Ramos (cell line): ENCODE data around the gene COX14.

ENCODE experiments used
- in situ Hi-C: fragments of 300-500 bp; cut with MboI; formaldehyde crosslinking; loops from one replicate; pipeline ENCODE4 v1.14.3; 2022; ENCODE audit warnings: low sequenced_read_pairs; ENCODE audit not compliant: unreplicated experiment

Gene COX14

DNA sequence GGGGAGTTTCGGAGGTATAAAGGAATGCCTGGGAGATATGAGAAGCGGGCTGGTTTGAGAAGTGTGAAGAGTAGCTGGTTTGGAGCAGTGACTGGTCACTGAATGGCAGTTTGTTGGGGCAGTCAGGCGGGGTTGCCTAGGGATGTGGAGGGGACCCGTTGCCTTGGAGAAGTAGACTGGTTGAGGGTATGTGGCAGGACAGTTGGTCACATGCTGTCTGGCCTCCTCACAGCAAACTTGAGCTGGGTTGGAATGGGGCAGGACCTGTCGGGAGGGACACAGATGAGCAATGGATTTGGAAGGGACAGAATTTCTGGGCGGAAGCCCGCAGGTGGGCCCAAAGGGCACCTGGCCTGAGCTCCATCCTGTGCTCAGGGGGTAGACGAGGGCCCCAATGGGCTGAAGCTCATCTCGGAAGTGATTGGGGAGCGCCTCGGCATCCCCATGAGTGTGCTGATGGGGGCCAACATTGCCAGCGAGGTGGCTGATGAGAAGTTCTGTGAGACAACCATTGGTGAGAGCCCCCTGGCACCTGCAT lies 6.1 kb upstream of the COX14 start:
- in situ Hi-C loops: no loop called here

- in situ Hi-C loops: no loop called here
Measured at GRCh38 chr12:50106907-50107306, 5.1 kb upstream of the COX14 start.

- in situ Hi-C loops: no loop called here
Measured at GRCh38 chr12:50107416-50108268, 4.4 kb upstream of the COX14 start.

- in situ Hi-C loops: no loop called here
Measured at GRCh38 chr12:50109319-50109718, 2.7 kb upstream of the COX14 start.

DNA sequence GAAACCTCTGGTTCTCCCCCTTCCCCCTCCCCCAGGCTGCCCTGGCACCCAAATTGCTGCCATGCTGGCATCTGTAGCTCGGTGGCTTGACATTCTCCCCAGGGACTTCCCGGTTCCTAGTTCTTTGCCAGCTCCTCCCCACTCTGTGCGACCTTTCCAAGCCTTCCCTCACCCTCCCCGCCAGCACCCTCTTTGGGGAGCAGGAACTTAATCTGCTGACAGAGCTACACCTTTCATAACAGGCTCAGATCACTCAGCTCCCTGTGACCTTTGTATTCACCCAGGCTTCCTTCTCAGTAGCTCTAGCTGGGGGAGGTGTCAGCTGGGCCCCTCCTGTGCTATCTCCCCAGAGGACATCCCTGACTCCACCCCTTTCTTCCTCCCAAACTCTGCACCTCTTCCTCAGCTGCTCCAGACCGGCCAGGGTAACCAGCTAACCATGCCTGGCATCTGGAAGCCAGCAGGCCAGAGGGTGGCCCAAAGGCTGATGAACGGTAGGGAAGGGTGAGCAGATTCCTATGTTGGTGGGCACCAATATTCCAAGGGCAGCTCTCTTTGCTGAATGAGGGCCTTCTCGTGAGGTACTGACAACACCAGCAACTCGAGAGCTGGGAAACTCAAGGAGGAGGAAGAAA lies 1.8 kb upstream of the COX14 start:
- in situ Hi-C loops: no loop called here

- in situ Hi-C loops: no loop called here
Measured at GRCh38 chr12:50110762-50111351, 1.2 kb upstream of the COX14 start.

DNA sequence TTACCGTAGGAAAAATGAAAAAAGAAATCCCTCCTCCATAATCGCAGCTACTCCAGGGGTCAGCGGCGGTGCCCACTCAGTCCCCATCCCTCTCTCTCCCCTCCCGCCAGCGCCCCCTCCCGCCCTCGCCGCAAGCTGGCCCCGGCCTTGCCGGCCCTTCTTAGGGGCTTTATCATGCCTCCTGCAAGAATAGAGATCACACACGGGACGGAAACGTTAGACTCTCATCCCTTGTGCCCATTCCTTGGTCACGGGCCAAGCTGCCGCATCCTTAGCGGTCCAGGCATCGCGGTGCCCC lies 692 bp upstream of the COX14 start:
- in situ Hi-C loops: no loop called here

DNA sequence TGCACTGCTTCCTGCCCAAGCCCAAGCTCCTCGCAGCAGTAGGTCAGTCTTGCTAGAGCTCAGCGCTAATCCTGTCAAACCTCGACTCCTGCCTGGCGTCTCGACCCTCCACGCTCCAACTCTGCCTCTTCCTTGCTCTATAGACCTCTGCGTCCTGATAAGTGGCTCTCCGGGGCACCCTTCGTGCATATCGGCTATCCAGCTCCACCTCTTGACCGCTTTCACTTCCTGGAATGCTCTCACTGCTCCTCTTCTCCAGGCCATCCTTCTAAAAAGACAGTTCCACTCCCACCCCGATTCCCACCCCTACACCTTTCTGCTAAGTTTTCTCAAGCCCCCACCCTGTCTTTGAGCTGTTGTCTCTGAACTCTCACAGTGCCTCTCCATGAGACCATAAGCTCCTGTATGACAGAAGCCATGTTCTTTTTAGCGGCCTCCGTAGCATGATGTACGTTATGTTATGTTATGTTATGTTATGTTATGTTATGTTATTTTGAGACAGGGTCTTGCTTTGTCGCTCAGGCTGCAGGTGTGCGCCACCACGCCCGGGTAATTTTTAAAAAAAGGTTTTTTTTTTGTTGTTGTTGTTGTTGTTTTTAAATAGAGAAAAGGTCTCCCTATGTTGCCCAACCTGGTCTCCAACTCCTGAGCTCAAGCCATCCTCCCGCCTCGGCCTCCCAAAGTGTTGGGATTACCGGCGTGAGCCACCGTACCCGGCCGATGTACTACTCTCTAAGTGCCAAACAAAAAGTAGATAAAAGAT lies 601 bp downstream of the COX14 start:
- in situ Hi-C loops: no loop called here

DNA sequence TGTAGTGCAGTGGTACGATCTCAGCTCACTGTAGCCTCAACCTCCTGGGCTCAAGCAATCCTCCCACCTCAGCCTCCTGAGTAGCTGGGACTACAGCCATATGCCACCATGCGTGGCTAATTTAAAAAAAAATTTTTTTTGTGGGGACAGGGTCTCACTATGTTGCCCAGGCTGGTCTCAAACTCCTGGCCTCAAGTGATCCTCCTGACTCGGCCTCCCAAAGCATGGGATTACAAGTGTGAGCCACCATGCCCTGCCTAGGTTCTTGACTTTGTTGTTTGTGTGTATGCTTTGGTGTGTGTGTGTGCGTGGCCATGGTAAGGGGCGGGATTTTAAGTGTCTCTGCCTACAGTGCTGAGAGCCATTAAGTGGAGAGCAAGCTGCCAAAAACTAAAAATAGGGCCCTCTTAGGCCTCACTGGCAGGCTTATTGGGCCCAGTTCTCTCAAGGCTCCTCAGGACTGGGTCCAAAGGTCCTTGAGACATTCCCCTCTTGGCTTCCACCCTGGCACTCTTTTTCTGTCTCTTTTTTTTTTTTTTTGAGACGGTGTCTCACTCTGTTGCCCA lies 5.1 kb downstream of the COX14 start:
- in situ Hi-C loops: no loop called here

DNA sequence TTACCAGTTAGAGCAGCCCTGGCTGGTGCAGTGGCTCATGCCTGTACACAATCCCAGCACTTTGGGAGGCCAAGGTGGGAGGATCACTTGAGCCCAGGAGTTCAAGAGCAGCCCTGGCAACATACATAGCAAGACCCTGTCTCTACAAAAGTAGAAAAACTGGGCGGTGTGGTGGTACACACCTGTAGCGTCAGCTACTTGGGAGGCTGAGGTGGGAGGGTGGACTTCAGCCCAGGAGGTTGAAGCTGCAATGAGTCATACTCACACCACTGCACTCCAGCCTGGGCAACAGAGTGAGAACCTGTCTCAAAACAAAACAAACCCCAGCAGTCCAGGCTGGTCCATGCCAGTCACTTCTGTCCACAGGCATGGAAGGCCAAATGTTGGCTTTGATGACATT lies 7.4 kb downstream of the COX14 start:
- in situ Hi-C loops: no loop called here

DNA sequence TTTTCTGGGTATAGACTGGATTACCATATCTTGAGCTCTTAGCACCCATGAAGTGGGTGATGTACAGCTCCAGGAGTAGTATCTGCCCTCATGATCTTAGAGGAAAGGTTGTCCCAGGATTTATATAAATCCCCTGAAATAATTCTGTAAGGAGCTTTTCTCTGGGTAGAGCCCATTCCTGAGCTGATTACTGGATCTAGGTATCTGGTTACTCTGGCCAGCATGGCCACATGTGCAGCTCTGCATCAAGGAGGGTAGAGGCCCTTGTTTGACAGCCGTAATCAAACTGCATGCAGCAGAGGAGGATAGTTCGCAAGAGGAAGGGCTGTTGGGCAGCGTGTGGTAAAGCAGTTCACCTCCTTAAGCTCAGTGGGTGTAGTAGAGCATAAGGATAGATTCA lies 8.5 kb downstream of the COX14 start:
- in situ Hi-C loops: no loop called here

GRCh38 chr12:50120953-50121352 lies 8.9 kb downstream of the COX14 start:
- in situ Hi-C loops: no loop called here

GRCh38 chr12:50121641-50122040 lies 9.6 kb downstream of the COX14 start:
- in situ Hi-C loops: no loop called here

GRCh38 chr12:50123203-50123602 lies 11.2 kb downstream of the COX14 start:
- in situ Hi-C loops: no loop called here

GRCh38 chr12:50127546-50127945 lies 15.5 kb downstream of the COX14 start:
- in situ Hi-C loops: no loop called here

- in situ Hi-C loops: no loop called here
Measured at GRCh38 chr12:50129290-50129689, 17.3 kb downstream of the COX14 start.

DNA sequence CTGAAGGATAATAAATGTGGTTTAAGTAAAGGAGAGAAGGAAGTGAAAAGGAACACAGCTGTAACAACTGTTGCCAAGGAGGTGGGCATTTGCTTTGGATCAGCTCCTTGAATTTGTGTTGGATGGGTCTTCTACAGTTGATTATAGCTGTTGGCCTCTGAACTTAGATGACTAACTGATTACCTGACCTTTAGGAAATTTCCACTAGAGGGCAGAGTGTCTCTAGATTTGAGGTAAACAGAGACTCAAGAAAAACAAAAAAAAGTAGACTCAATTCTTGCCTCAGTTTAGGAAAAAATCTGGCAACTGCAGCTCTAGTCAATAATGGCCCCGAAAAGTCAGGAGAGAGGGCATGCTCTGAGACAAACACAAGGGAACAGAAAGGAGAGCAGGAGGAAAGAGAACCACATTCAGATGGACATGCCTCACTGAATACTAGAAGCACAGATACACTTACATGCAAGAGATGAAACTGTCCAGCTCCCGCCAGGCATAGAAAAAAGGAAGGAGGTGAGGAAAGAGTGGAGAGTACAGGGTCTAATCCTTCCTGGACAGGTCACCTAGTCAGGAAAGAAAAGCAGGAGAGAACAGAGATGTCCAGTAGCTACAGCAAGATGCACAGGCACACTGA lies 20.6 kb downstream of the COX14 start:
- in situ Hi-C loops: no loop called here

GRCh38 chr12:50142993-50143392 lies 31.0 kb downstream of the COX14 start:
- in situ Hi-C loops: no loop called here

- in situ Hi-C loops: no loop called here
Measured at GRCh38 chr12:50145439-50145838, 33.4 kb downstream of the COX14 start.

DNA sequence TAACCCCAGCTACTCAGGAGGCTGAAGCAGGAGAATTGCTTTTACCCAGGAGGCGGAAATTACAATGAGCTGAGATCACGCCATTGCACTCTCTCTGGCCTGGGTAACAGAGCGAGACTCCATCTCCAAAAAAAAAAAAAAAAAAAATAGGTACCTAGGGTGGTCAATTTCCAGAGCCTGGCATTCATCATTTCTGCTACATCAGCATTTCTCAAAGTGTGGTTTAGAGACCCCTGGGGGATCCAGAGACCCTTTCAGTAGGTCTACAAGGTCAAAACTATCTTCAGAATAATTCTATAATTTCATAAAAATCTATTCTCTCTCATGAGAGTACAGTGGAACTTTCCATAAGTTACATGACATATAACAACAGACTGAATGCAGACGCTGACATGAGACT lies 35.2 kb downstream of the COX14 start:
- in situ Hi-C loops: no loop called here
